Breast epithelium (tissue), 3 donors: ENCODE measurements around the gene HS3ST3A1.

Experiments
- CTCF ChIP-seq, 3 donors: fragments of 450-650 bp; IDR thresholded peaks; one replicate each; pipeline ENCODE4 v1.5.1; 2016 to 2017; ENCODE audit warnings: antibody characterized with exemption in 3 of 3, mild to moderate bottlenecking in 3 of 3, moderate library complexity in 3 of 3
- POLR2A ChIP-seq: fragments of 450-650 bp; IDR thresholded peaks from one replicate; pipeline ENCODE4 v1.6.1; 2016; ENCODE audit warnings: antibody characterized with exemption, mild to moderate bottlenecking, moderate library complexity

- TF ChIP-seq POLR2A (no peak), CTCF (IDR thresholded peaks at IDR 0.05) (no peak)
Observed at GRCh38 chr17:13474073-13474800, 127.5 kb downstream of the HS3ST3A1 start.
